ENCODE results near the gene ZNF630.
"Not testable (repeated sequence)": the region's sequence is repeated elsewhere in the genome, so short reads cannot be mapped to it uniquely, and the experiment has no call there.

Gene ZNF630

GRCh38 chrX:48027545-48027944 lies 43.9 kb downstream of the ZNF630 start:
- not testable (repeated sequence) for DNase-seq

GRCh38 chrX:48025561-48025960 lies 45.9 kb downstream of the ZNF630 start:
- DNase-seq, result peak; percentile 17

DNA sequence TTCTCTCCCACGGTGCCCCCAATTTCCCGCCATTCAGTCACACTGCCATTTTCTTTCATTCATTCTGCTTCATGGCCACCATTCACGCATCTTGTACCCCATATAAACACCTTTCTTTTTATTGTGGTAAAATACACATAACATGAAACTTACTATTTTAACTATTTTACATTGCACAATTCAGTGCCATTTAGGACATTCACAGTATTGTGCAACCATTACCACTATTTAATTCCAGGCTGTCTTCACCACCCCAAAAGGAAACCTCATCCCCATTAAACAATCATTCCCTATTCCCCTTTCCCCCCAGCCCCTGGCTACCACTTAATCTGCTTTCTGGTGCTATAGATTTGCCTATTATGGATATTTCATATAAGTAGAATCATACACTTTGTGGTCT lies 48.7 kb downstream of the ZNF630 start:
- no peak for DNase-seq

DNA sequence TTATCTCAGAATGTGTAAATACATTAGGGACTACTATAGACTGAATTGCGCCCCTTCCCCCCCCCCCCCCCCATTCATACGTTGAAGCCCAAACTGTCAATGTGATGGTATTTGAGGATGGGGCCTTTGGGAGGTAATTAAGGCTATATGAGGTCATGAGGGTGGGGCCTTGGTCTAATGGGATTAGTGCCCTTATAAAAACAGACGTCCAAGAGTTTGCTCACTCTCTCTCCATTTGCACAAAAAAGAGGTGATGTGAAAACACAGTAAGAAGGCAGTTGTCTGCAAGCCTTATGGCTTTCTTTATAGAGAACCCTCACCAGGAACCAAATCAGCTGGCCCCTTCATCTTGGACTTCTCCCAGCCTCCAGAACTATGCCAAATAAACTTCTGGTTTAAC lies 49.3 kb downstream of the ZNF630 start:
- no peak for DNase-seq

DNA sequence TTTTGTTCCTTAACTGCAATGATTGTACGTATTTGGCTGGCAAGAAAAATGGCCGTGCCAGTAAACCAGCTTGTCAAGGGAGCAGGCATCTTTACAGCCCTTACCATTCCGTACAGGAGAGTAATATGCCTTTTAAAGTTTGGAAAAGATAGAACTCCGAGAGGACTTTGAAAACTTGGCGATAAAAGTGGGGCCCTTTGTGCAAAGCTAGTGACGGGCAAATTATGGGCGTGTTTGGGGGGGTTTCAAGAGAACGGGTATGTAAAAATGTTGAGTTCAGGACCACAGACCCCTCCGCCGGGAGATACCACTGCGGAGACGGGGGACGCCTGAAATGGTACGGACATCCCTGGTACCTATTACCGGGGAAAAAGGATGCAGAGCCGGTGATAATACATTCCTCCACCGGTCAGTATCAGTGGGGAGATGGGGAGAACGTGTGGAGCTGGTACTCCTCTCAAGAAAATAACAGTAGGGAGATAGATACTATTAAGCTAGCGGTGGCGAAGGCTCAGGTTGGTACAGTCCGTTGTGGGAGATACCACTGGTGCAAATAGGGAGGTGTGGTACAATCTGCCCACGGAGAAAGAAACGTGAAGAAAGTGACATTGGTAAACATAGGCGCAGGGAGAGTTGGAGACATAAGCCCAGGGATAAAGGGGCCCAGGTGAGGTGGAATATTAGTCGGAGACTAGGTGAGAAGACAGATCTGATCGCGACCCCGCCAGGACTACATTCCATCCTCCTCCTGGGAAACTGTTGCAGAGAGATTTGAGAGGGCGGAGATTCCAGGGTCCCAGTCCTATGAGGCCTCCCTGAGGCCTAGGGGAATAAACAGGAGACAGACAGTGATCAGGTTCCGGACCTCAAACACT lies 50.2 kb downstream of the ZNF630 start:
- DNase-seq, result peak; percentile 87

DNA sequence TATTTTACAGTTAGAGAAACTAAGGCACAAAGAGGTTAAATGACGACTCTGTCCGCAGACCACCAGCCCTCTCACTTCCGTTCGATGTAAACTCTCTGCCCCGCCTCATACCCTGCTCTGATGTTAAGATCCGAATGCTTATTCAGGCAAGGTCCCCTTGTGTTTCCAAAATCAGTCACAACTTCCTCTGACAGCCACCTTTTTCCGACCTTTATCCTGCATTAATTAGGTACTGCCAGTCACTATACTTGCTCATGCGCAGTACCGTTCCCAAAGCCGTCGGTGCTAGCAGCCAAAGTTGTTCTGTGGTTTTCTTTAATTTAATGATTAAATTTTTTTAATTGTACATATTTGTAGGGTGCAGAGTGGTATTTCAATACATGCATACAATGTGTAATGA lies 51.0 kb downstream of the ZNF630 start:
- DNase-seq, result not testable (repeated sequence)

DNA sequence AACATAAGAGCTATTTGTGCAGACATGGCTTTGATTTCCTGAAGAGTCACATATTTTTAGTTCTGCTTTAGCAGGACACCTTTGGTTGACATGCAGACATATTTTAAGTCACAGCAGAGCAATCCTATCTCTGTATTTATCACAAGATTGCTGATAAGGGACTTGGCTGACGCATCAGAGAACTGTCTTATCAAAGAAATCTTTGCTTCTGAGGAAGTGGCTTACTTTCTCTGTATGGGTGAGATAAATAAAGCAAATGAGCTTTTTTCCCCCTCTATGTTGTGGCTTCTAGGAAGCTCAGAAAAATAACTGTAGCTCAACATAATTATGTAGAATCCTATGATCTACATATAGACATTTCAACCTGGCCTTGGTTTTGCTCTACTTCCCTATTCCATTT lies 51.5 kb downstream of the ZNF630 start:
- not testable (repeated sequence) for DNase-seq

- DNase-seq, result not testable (repeated sequence)
Observed at GRCh38 chrX:48016583-48017310, 54.7 kb downstream of the ZNF630 start.

DNA sequence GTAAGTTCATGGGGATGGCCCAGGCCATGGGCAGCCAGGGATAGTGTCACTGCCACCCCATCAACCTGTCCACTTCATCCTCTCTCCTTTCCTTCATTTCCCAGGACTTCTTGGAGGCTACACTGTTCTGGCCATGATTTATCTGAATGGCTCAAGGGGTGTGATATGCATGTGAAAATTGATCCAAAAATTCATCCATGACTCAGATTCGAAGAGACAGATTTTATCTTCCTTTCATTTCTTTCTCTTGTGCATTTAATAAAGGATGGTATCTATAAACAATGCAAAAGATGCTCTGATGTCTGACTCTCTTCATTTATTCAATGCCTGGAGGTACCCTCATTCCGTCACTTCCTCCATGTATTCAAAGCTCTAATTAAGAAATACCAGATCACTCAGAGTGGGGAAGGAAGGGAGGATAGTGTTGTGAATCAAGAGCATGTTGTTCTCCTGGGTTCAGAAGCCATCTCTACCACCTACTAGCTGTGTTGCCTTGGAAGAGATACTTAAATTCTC lies 61.9 kb downstream of the ZNF630 start:
- not testable (repeated sequence) for DNase-seq

All from NCI-H1694 treated with DMSO at 0.1 percent for 48 hours (cell line).